Dedifferentiated amniotic fluid mesenchymal stem cell (primary cell): ENCODE results near the gene ACADSB.

ENCODE experiments used
- DNase-seq: peaks from one replicate; pipeline ENCODE4 v3.0.0-alpha.2; 2016; ENCODE audit errors: extremely low spot score

Gene ACADSB

DNA sequence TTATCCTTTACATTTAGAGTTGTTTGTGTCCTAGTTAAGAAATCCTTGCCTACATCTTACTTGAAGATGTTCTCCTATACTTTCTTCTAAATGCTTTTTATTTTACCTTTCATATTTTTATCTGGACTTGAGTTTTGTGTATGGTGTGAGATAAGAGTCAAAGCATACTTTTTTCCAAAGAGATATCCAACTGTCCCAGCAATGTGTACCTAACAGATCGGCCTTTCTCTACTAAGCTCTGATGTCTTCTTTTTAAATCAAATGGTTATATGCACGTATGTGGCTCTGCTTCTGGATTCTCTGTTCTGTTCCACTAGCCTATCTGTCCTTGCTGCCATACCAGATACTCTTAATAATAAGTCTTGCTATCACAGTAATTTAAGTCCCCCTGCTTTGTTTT lies 7.4 kb upstream of the ACADSB start:
- no peak for DNase-seq

DNA sequence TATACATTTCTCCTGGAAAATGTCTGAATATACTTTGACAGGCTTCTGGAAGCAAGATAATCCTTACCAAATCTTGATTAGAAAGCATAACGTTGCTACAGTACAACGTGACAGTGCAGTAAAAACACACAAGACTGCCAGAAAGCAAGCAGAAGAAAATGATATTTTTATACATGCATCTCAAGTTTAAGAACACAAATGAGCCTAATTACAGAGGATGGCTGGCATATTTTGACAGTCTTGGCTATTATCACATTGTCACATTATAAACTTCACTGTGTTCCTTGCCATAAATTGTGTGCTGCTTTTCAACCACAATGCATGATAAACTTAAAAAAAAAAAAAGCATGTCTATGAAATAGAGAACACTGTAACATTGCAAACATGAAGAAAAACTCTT lies 4.5 kb upstream of the ACADSB start:
- DNase-seq, result no peak

DNA sequence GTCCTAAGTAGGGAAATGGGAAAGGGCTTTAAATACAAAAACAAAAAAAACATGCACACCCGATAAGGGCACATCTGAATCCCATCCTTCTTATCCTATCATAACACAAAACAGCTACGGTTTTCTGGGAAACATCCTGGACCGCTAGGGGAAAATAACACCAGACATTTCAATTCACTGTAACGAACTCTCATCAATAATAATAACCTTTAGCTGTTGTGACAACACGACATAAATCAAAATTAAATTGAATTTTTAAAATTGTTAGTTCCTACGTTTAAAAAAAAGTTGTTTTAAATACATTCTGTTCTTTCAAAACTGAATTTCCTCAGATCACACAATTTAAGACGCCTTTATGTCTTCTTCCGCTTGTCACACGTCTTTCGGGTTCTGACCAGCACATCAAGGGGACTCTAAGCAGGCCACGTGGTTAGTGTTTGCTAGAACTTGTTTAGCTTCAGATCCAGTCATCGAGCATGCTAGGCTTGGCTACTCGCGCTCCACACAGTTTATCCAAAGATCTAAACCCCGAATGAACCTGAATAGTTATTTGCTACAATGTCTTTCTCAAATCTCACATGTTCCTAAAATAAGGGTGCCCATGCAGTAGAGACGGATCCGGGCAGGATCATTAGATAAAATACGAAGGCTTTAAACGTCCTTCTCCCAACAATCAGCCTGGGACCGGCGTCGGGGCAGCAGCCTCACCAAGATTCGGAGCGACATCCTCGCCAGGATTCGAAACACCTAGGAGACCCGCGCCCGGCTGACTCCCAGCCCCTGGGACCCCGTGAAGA lies 1.1 kb upstream of the ACADSB start:
- peak; percentile 76 for DNase-seq

DNA sequence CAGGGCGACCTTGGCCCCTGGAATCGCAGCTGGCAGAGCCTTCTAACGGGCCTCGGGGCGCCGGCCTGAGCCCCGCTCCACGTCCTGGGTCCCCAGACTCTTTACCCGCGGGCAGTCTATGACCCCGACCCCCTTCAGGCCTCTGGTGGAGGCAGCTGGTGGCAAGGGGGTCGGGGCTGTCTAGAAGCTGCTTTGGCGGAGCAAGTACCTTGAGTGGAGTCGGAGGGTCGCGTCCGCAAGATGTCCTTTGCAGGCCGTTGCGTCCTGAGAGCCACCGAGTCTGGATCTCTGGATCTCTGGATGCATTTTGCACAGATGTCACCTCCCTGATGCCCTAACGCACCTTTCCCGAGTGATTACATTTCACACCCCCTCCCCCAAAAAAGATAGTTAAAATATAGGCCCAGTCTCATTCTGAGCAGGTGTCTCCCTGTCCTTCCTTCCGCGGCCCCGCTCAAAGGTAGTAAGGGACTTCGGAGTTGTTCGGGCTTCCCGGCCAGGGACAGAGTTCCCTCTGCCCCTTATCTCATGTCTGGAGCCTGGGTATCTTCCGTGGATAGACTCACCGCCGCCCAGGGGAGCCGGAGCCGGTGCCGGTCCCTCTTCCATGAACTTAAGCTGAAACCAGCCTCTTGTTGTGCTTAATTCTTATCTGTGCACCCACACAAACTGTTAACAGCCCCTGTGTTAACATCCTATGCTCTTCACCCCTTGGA lies 457 bp downstream of the ACADSB start:
- no peak for DNase-seq

DNA sequence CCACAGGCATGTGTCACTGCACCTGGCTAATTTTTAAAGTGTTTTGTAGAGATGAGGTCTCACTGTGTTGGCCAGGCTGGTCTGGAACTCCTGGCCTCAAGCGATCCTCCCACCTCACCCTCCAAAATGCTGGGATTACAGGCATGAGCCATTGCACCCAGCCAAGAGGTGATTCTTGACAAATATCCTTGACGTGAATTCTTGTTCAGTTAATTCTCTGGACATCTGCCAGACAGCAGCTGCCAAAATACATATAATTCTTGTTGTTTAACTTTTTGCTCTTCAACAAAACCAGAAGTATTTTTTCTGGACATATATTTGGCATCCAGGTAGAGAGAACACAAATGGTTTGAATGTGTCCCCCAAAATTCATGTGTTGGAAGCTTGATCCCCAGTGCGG lies 3.2 kb downstream of the ACADSB start:
- no peak for DNase-seq

DNA sequence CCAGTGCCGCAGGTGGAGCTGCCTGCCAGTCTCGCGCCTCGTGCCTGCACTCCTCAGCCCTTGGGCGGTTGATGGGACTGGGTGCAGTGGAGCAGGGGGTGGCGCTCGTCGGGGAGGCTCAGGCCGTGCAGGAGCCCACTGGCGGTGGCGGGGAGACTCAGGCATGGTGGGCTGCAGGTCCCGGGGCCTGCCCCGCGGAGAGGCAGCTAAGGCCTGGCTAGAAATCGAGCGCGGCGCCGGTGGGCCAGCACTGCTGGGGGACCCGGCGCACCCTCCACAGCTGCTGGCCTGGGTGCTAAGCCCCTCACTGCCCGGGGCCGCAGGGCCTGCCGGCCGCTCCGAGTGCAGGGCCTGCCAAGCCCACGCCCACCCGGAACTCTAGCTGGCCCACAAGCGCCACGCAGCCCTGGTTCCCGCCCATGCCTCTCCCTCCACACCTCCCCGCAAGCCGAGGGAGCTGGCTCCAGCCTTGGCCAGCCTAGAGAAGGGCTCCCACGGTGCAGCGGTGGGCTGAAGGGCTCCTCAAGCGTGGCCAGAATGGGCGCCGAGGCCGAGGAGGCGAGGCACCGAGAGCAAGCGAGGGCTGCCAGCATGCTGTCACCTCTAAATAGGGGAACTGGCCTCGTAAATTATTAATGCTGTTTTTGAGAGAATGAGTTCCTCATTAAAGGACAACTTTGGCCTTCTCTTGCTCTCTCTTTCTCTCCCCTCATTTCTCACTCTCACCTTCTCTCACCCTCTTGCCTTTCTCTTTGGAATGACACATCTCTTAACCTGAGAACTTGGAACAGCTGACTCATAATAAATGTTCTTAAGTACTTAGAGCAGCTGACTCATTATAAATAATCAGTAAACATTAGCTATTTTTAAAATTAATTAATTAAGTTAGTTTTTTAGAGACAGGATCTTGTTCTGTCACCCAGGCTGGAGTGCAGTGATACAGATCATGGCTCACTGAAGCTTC lies 4.9 kb downstream of the ACADSB start:
- no peak for DNase-seq

DNA sequence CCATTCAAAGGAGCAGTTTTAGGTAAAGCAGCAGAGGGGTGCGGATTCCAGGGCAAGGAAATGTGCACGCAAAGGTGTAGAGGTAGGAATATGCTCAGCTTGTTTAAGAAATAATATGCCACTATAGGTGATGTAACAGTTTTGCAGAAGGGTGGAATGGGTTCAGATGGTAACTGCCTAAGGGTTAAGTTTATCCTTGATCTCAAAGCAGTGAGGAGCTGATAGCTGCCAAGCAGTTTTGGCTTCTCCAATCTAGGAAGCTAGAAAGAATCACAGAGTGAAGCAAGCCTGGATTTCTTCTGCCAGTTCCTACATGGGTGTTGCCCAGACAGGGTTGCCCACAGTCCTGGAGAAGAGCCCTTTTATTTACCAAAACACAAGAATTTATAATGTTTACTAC lies 6.0 kb downstream of the ACADSB start:
- DNase-seq, result no peak

DNA sequence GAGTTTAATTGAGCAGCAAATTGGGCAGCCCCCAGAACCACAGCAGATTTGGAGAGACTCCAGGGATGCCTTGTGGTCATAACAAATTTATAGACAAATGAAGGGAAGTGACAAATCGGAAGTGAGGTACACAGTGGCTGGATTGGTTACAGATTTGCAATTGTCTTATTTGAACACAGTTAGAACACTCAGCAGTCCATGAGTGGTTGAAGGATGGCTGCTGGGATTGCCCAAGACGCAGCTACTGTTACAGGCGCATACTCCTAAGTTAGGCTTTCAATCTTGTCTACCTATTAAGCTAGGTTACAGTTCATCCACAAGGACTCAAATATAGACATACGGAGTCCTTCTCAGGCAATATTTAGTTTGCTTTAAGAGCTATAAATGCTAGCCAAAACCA lies 7.4 kb downstream of the ACADSB start:
- no peak for DNase-seq

DNA sequence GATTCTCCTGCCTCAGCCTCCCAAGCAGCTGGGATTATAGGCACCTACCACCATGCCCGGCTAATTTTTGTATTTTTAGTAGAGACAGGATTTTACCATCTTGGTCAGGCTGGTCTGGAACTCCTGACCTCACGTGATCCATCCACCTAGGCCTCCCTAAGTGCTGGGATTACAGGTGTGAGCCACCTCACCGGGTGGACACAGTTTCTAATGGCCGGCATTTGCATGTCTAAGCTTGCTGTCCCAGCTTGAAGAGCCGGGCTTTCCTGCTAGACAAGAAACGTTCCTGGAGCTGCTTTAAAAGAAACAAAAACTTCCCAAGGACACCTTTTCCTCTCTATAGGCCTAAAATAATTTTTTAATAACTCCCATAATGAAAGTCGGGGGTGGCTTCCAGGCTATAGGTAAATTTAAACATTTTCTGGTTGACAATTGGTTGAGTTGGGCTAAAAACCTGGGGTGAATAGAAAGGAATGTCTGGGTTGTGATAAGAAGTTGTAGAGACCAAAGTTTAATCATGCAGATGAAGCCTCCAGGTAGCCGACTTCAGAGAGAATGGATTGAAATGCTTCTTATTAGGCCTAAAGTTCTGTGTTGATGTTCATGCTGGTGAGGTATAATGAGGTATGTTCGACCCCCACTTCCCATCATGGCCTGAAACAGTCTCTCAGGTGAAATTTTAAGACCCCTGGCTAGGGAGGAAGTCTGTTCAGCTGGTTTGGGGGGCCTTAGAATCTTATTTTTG lies 8.8 kb downstream of the ACADSB start:
- DNase-seq, result no peak

DNA sequence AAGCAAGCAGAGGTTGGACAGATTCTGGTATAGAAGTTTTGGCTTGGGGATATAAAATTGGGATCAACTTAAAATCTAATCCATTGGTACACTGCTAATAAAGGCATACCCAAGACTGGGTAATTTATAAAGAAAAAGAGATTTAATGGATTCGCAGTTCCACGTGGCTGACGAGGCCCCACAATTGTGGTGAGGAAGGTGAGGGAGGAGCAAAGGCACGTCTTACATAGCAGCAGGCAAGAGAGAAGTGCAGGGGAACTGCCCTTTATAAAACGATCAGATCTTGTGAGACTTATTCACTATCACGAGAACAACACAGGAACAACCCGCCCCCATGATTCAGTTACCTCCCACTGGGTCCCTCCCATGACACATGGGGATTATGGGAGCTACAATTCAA lies 9.7 kb downstream of the ACADSB start:
- no peak for DNase-seq

DNA sequence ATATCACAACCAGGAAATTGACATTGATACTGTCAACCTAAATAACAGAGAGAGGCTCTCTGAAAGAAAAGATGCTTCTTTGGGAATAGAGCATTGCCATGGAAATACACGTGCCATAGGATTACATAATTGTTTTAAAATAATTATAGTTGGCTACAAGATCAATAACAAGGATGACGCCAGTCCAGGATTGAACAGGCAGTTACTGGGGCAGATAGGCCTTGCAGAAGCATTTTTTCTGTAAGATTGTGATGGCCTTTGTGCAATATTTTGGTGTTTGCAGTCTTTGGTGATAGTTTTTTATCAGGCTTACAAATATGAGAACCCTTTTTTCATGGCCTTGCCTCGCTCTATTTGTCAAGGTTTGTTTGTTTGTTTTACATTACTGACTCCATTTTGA lies 10.5 kb downstream of the ACADSB start:
- no peak for DNase-seq

DNA sequence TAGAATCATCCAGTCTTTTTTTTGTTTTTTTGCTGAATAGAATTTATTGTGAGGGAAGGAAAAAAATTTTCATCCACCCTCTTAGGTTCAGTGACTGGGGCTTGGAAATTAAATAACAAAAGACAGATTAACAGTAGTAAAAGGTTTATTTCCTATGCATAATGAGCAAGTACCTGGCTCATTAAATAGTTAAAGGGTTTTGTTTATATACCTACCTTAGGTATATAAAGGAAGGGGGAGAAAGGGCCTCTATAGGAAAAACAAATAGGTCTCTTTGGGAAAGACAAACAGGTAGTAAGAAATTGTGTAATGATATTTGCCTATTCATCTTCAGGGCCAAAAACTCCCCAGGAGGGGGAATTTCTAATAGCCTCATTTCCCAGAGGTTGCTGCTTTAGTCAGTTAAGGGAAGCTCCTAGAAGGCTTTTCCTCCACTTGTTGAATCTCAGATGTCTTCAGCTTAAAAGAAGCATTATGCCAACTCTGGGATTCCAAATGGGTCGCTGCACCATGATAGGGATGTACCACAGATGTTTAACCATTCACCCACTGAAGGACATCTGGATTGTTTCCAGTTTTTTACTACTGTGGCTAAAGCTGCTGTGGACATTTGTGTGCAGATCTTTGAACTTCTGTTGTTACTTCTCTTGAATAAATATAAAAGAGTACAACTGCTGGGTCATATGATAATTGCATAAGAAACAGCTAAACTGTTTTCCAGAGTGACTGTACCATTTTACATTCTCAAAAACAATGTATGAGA lies 11.3 kb downstream of the ACADSB start:
- DNase-seq, result no peak

DNA sequence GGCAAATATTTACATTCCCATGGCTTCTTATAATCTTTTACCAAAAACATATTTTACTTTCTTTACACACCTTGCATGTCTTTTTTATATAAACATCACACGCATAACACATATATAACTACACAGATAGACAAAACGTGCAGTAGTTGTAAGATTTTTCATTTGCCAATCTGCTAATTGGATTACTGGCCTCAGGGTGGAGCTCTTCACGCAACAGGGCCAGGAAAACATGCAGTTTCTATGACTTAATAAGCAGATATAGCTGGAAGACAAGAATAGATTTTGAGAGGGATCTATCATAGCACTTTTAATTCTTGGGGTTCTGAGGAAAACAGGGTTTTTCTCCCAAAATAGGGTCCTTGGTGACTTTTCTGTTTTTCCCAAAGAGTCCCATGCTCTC lies 12.7 kb downstream of the ACADSB start:
- no peak for DNase-seq

DNA sequence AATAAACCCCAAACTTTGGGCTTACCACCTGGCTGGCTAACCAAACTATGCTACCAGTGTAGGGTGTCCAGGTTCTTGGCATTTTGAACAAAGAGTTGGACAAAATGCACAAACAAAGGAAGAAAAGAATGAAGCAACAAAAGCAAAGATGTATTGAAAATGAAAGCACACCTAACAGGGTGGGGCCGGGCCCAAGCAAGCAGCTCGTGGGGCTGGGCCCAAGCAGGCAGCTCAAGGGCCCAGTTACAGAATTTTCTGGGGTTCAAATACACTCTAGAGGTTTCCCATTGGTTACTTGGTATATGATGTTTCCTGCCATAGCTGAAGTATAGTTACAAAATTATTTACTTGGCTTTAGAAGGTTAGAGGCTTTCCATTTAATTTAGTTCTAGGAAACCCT lies 15.7 kb downstream of the ACADSB start:
- DNase-seq, result no peak

DNA sequence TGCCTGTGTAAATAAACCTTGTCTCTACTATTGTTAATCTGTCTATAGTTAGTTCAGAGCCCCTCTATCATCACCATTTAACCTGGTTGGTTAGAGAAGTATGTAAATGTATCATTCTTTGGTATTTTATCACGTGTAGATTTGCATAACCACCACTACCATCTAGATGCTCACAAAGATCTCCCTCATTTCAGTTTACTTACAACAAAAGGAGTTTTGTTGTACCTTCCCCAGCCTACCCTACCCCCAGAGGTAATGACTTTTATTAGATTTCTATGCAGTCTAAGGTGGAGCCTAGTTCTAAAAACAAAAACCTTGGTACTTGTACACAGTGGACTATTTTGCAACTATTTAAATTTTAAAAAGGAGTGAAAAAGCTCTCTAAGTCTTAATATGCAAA lies 17.5 kb downstream of the ACADSB start:
- no peak for DNase-seq

DNA sequence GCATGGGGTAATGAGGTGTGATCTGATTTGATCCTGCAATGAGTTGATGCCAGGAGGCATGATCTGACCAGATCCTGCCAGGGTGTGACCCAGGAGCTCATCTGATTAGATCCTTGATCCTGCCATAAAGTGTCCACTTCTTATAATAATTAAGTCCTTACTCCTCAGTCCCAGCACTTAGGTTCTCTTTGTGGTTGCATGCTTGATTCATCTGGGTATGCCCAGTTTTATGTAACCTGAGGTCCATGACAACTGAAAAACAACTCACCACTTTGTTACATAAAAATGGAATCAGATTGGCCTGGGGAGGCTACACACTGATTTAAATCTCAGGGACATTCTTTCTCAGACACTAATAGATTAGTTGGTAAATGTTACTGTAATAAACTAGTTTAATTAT lies 19.1 kb downstream of the ACADSB start:
- DNase-seq, result no peak

DNA sequence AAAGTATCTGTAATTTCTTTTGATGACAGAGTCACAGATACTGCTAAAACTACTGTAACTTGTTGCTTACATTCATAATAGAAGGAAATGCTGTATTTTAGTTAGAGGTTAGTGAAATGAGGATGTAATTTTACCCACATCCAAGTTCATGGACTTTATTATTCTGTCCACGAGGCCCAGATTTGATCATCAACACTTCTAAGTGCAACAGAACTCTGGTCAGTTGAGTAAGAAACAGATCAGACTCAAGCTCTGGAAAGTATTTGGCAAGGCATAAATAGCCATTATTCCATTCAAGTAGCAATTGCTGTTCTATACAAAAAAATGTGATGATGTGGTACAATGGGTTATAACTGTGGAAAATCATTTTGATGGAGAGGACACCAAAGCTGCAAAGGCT lies 22.3 kb downstream of the ACADSB start:
- no peak for DNase-seq

DNA sequence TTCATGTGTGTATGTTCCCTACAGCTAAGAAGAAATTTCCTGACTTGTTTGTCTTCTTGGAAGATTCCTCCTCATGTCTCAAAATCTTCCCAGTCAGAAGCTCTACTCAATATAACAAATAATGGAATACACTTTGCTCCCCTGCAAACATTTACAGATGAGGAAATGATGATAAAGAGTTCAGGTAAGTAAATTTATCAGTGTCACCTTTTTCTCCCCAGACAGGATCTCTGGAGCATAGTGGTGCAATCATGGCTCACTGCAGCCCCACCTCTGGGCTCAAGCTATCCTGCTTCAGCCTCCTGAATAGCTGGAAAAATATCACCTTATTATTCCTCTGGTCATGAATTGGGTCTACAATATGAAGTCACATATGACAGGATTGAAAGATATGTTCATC lies 25.5 kb downstream of the ACADSB start:
- DNase-seq, result no peak

DNA sequence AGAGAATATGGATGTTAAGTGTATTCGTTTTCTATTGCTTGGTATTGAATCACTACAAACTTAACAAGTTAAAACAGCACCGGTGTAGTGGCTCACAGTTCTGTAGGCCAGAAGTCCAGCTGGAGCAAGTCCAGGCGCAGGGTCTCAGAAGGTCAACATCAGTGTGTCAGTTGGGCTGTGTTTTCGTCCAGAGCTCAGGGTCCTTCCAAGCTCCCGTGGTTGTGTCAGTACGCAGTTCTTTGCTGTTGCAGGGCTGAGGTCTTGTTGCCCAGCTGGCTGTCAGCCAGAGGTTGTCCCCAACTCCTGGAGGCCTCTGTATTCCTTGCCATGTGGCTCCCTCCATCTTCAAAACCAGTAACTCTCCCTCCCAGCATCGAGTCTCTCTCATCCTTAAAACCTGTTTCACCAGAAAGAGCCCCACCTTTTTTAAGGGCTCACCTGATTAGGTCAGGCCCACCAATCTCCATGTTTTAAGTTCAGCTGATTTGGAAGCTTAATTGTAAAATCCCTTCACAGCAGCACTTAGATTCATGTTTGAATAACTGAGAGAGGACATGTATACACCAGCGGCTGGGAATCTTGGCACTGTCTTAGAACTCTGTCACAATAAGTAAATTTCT lies 26.8 kb downstream of the ACADSB start:
- no peak for DNase-seq
